ENCODE data around the gene ATP11B. TPM values are rescaled to one million over a fixed set of nuclear protein-coding genes. Genes with fewer than 3 reads are reported as not detected.

The ATP11B gene
- total and polyA plus RNA-seq, 2 of the 8 experiments (the other 6 are each of a cell fraction or from before 2014, with no cell fraction given) = 5.1 to 26.5 TPM

GRCh38 chr3:182810574-182811268 is 17.4 kb downstream of the ATP11B start:
- POLR2A ChIA-PET (ENCODE audit: partially characterized antibody) = no interaction called here

More at GRCh38 chr3:182810574-182811268, 17.4 kb downstream of the ATP11B start:
- H4K91ac ChIP-seq (replicated peaks; ENCODE audit: insufficient read length, low read length) = no peak overlapping the region
- H3K56ac ChIP-seq (replicated peaks; ENCODE audit: insufficient read length, low read depth, low read length) = no peak overlapping the region
- H3K79me2 ChIP-seq (ENCODE audit: control insufficient read depth in 1 of 2, insufficient read depth in 2 of 2, low read length in 2 of 2) = no peaks in the 10 kb centered on the region; a peak in 1 of 4 replicates
- no peak overlapping the region for H3K18ac ChIP-seq (ENCODE audit: extremely low read depth, low read length)
- no peaks in the 10 kb centered on the region for H4K20me1 ChIP-seq (replicated peaks in 1 of 2; ENCODE audit: control insufficient read depth in 1 of 2, insufficient read depth in 2 of 2, low read length in 2 of 2)
- H3K27me3 ChIP-seq (replicated peaks in 1 of 4; ENCODE audit: control insufficient read depth in 3 of 4, extremely low read depth in 1 of 4, insufficient read depth in 3 of 4, low read length in 3 of 4) = no peaks in the 10 kb centered on the region
- H3K4ac ChIP-seq (replicated peaks; ENCODE audit: insufficient read length, low read depth, low read length) = no peak overlapping the region
- no peaks in the 10 kb centered on the region for H3K79me1 ChIP-seq (ENCODE audit: low read depth, low read length)
- TF ChIP-seq SP4 (IDR thresholded peaks at IDR 0.05; ENCODE audit: low read length) = no peak
- TF ChIP-seq POU5F1 (IDR thresholded peaks at IDR 0.05; ENCODE audit: low read depth, low read length) = no peak
- no peak for TF ChIP-seq POLR2A (IDR thresholded peaks at IDR 0.05; ENCODE audit: control extremely low read depth in 1 of 2, low read depth in 2 of 2, low read length in 2 of 2)
- TF ChIP-seq KDM4A (IDR thresholded peaks at IDR 0.05; ENCODE audit: low read depth, low read length, severe bottlenecking) = no peak
- TF ChIP-seq MAX (IDR thresholded peaks at IDR 0.05) = no peak
- TF ChIP-seq SP2 (IDR thresholded peaks at IDR 0.05; ENCODE audit: low read length) = no peak
- no peak for TF ChIP-seq RBBP5 (IDR thresholded peaks at IDR 0.05; ENCODE audit: borderline replicate concordance, low read depth, low read length)
- TF ChIP-seq E2F6 (IDR thresholded peaks at IDR 0.05) = no peak
- CTCF ChIA-PET (ENCODE audit: partially characterized antibody) = no interaction called here
- H2BK15ac ChIP-seq (ENCODE audit: low read length) = no peak overlapping the region
- H3K9me3 ChIP-seq (ENCODE audit: insufficient read depth in 2 of 2, low read depth in 1 of 2, low read length in 1 of 2) = no peaks in the 10 kb centered on the region
- FAIRE-seq (no peak), DNase-seq (ENCODE audit: low read depth in 1 of 2, low spot score in 2 of 2) (no peak)
- H2BK120ac ChIP-seq (replicated peaks; ENCODE audit: low read depth, low read length) = no peak overlapping the region
- no peak overlapping the region for H4K5ac ChIP-seq (ENCODE audit: insufficient read length, low read depth, low read length)
- no peak overlapping the region for H2AFZ ChIP-seq (ENCODE audit: low read length)
- no peak overlapping the region for H3K9ac ChIP-seq (replicated peaks in 1 of 4; ENCODE audit: extremely low read depth in 1 of 4, low read depth in 3 of 4, low read length in 3 of 4)
- no peak overlapping the region for H2BK20ac ChIP-seq (ENCODE audit: low read length)
- no peaks in the 10 kb centered on the region for H3K36me3 ChIP-seq (ENCODE audit: control insufficient read depth in 2 of 4, insufficient read depth in 4 of 4, low read length in 3 of 4)
- H3K27ac ChIP-seq (ENCODE audit: low read depth, low read length) = no peak overlapping the region
- no peak overlapping the region for H3K4me3 ChIP-seq (ENCODE audit: extremely low read depth in 1 of 4, insufficient read depth in 2 of 4, low read depth in 3 of 4, low read length in 4 of 4)
- 85 to 100% methylated on average over 1 to 3 of the region's 3 CpGs for WGBS, 2 experiments (ENCODE audit: extremely low coverage in 1 of 2, insufficient coverage in 1 of 2, insufficient read length in 1 of 2, insufficient replicate concordance in 2 of 2, low coverage in 1 of 2, low lambda C conversion rate in 2 of 2, missing lambda C conversion rate in 1 of 2)
- no peak overlapping the region for H3K14ac ChIP-seq (ENCODE audit: insufficient read length)
- no peak overlapping the region for H4K8ac ChIP-seq (ENCODE audit: extremely low read depth, insufficient read depth, low read length)
- H3K4me1 ChIP-seq (replicated peaks in 1 of 4; ENCODE audit: control insufficient read depth in 3 of 4, insufficient read depth in 4 of 4, low read length in 3 of 4) = no peaks in the 10 kb centered on the region
- H3K23me2 ChIP-seq (ENCODE audit: low read depth, low read length) = no peaks in the 10 kb centered on the region
- H2AK5ac ChIP-seq (ENCODE audit: low read depth, low read length) = no peak overlapping the region
- H3K23ac ChIP-seq (ENCODE audit: insufficient read length) = no peak overlapping the region
- no peak overlapping the region for H2BK12ac ChIP-seq (ENCODE audit: low read depth, low read length)
- H2BK5ac ChIP-seq (ENCODE audit: low read depth, low read length) = no peak overlapping the region
- H3K4me2 ChIP-seq (ENCODE audit: insufficient read depth in 1 of 2, low read depth in 2 of 2, low read length in 2 of 2) = no peak overlapping the region

Data from H1 (cell line).